Large intestine (tissue), 3 donors: Measurements from ENCODE around the gene PRKN. TPM values are rescaled to one million over a fixed set of nuclear protein-coding genes. Genes with fewer than 3 reads are reported as not detected.
"Not testable (repeated sequence)": the region's sequence is repeated elsewhere in the genome, so short reads cannot be mapped to it uniquely, and the experiment has no call there.

ENCODE experiments used
- DNase-seq, 2 donors: peaks; one replicate each; pipeline versions ENCODE4 v3.0.0 to v3.0.0-alpha.2; 2013
- H3K27ac ChIP-seq: one replicate; pipeline ENCODE4 v1.5.1; 2013; ENCODE audit warnings: low read length
- H3K27me3 ChIP-seq: 2 replicates; pipeline ENCODE4 v1.6.1; 2013; ENCODE audit warnings: low read length; ENCODE audit not compliant: control insufficient read depth, insufficient read depth
- H3K36me3 ChIP-seq: 2 replicates; pipeline ENCODE4 v1.6.1; 2013; ENCODE audit warnings: low read length; ENCODE audit not compliant: control insufficient read depth, insufficient read depth
- H3K4me1 ChIP-seq: one replicate; pipeline ENCODE4 v1.6.1; 2013; ENCODE audit warnings: low read length; ENCODE audit not compliant: control insufficient read depth, insufficient read depth
- H3K4me3 ChIP-seq: one replicate; pipeline ENCODE4 v1.5.1; 2013; ENCODE audit warnings: low read length
- H3K9me3 ChIP-seq: one replicate; pipeline ENCODE4 v1.6.1; 2013; ENCODE audit warnings: mild to moderate bottlenecking, low read depth, low read length, moderate library complexity; ENCODE audit not compliant: control insufficient read depth
- WGBS: methylation state at CpG from one replicate; pipeline ENCODE4 v1.1.5; 2013; ENCODE audit warnings: low lambda C conversion rate; ENCODE audit not compliant: insufficient coverage; 5-methylcytosine and 5-hydroxymethylcytosine counted together
- polyA plus RNA-seq: library from polyadenylated mRNA; unstranded; fragments of 120-200 nt; gene quantifications from one replicate; pipeline ENCODE4 v1.2.1, GENCODE V29; 2013

The PRKN gene
- polyA plus RNA-seq, 1 donor: 2.5 TPM

DNA sequence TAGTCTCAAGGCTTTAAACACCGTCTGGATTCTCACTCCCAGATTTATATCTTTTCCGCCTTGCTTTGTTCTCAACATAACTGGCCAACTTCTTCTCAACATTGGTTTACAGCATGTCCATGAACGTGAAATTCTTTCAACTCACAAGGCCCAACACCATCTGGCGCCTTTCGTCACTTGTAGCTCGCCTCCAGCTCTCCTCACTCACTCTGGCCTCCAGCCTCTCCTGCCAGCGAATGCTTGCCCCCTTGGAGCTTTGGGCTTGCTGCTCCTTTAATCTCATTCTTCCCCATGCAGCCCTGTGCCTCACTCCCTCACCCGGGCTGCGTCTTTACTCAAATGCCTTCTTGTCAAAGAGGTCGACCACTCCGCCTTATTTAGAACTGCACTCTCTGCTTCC, 324.5 kb downstream of the PRKN start:
- WGBS: 94% methylated on average over 7 of the region's 11 CpGs
- Histone ChIP-seq H3K9me3 (no peaks in the 10 kb centered on the region), H3K4me3 (no peak overlapping the region), H3K4me1 (no peaks in the 10 kb centered on the region), H3K36me3 (no peaks in the 10 kb centered on the region), H3K27me3 (no peaks in the 10 kb centered on the region), H3K27ac (no peak overlapping the region)
- no peak for DNase-seq

DNA sequence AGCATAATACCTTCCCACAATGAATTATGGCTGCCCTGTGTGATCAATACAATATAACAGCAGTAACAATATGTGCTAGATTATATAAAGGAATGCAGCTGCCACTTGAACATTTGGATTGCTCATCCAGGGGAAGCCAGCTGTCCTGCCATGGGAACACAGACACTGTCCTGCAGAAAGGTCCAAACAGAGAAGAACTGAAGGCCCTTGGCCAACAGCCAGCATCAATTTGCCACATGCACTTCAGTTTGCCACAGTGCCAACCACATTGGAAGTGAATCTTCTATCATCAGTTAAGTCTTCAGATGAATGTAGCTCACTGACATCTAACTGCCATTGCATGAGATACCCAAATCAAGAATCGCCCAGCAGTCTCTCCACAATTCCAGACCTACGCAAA, 332.4 kb downstream of the PRKN start:
- Histone ChIP-seq H3K27me3 (no peaks in the 10 kb centered on the region), H3K36me3 (no peaks in the 10 kb centered on the region), H3K9me3 (no peaks in the 10 kb centered on the region), H3K27ac (no peak overlapping the region), H3K4me3 (no peak overlapping the region), H3K4me1 (no peaks in the 10 kb centered on the region)
- no peak for DNase-seq
- WGBS: no CpG with 5 or more reads among the region's 2 CpGs

DNA sequence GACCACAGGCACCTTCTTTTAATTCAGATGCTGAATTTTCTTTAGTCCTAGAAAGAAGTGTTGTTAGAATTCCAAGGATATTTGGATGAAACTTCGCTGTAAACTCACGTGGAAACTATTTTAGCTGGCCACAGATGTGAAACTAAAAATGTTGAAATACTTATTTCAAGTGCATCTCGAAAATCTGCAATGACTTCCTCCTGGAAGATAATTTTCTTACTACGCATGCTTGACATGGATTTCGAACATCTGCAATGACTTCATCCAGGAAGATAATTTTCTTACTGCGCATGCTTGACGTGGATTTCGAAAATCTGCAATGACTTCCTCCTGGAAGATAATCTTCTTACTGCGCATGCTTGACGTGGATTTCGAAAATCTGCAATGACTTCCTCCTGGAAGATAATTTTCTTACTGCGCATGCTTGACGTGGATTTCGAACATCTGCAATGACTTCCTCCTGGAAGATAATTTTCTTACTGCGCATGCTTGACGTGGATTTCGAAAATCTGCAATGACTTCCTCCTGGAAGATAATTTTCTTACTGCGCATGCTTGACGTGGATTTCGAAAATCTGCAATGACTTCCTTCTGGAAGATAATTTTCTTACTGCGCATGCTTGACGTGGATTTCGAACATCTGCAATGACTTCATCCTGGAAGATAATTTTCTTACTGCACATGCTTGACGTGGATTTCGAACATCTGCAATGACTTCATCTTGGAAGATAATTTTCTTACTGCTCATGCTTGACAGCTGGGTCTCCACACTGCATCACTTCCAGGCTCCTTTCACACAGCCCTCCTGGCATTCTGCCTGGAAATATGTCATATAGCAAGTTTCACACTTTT, 336.4 kb downstream of the PRKN start:
- peak; percentile 9 to 18 for DNase-seq
- 90% methylated on average over 4 of the region's 25 CpGs for WGBS
- H3K4me1 ChIP-seq, H3K27me3 ChIP-seq, H3K4me3 ChIP-seq, H3K36me3 ChIP-seq, H3K27ac ChIP-seq, H3K9me3 ChIP-seq: not testable (repeated sequence)

- Histone ChIP-seq H3K4me1 (no peaks in the 10 kb centered on the region), H3K4me3 (no peak overlapping the region), H3K27me3 (no peaks in the 10 kb centered on the region), H3K9me3 (no peaks in the 10 kb centered on the region), H3K36me3 (no peaks in the 10 kb centered on the region), H3K27ac (no peak overlapping the region)
- DNase-seq: no peak
- WGBS: no CpG with 5 or more reads among the region's 3 CpGs
Measured at GRCh38 chr6:162389343-162390085, 338.1 kb downstream of the PRKN start.

- H3K27ac ChIP-seq: no peak overlapping the region
- H3K36me3 ChIP-seq: no peaks in the 10 kb centered on the region
- DNase-seq: no peak
- no peaks in the 10 kb centered on the region for H3K9me3 ChIP-seq
- no peaks in the 10 kb centered on the region for H3K27me3 ChIP-seq
- no peak overlapping the region for H3K4me3 ChIP-seq
- no peaks in the 10 kb centered on the region for H3K4me1 ChIP-seq
- no CpG with 5 or more reads among the region's 2 CpGs for WGBS
Measured at GRCh38 chr6:162388383-162388777, 339.2 kb downstream of the PRKN start.

GRCh38 chr6:162387718-162388382, 339.7 kb downstream of the PRKN start:
- no peak overlapping the region for H3K27ac ChIP-seq

GRCh38 chr6:162385980-162386379, 341.6 kb downstream of the PRKN start:
- no peak for DNase-seq
- H3K27ac ChIP-seq: no peak overlapping the region
- WGBS: 87% methylated on average over 4 of the region's 4 CpGs
- no peaks in the 10 kb centered on the region for H3K36me3 ChIP-seq
- no peaks in the 10 kb centered on the region for H3K4me1 ChIP-seq
- H3K27me3 ChIP-seq: no peaks in the 10 kb centered on the region
- no peak overlapping the region for H3K4me3 ChIP-seq
- no peaks in the 10 kb centered on the region for H3K9me3 ChIP-seq

More at GRCh38 chr6:162387718-162388382, 339.7 kb downstream of the PRKN start:
- no peak overlapping the region for H3K4me3 ChIP-seq
- H3K27me3 ChIP-seq: no peaks in the 10 kb centered on the region
- no peak for DNase-seq
- H3K4me1 ChIP-seq: no peaks in the 10 kb centered on the region
- H3K9me3 ChIP-seq: no peaks in the 10 kb centered on the region
- no peaks in the 10 kb centered on the region for H3K36me3 ChIP-seq
- WGBS: 100% methylated on average over 5 of the region's 15 CpGs

- no peaks in the 10 kb centered on the region for H3K27me3 ChIP-seq
- H3K4me1 ChIP-seq: no peaks in the 10 kb centered on the region
- 80% methylated on average over 1 of the region's 5 CpGs for WGBS
- no peak for DNase-seq
- H3K4me3 ChIP-seq: no peak overlapping the region
- H3K27ac ChIP-seq: no peak overlapping the region
- no peaks in the 10 kb centered on the region for H3K9me3 ChIP-seq
- H3K36me3 ChIP-seq: no peaks in the 10 kb centered on the region
Measured at GRCh38 chr6:162379757-162380409, 347.7 kb downstream of the PRKN start.

DNA sequence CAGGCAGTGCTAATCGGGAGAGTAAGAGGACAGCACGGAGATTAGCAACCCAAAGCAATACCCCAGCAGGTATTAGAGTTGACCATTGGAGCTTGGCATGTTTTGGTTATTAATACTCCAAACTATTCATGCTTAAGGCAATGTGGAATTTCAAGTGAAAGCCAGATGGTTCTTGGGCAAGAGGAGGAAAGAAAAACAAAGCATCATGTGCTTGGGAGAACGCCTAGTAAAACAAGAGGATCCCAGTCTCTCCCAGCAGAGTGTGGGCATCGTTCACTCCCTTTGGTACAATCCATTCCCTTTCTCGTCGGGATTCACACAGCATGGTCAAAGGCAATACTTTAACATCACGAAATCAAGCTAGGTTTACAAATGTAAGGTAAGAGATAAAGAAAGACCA, 349.8 kb downstream of the PRKN start:
- Histone ChIP-seq H3K27ac (no peak overlapping the region), H3K36me3 (no peaks in the 10 kb centered on the region), H3K9me3 (no peaks in the 10 kb centered on the region), H3K27me3 (no peaks in the 10 kb centered on the region), H3K4me3 (no peak overlapping the region), H3K4me1 (no peaks in the 10 kb centered on the region)
- DNase-seq: no peak
- WGBS: 90% methylated on average over 3 of the region's 7 CpGs

DNA sequence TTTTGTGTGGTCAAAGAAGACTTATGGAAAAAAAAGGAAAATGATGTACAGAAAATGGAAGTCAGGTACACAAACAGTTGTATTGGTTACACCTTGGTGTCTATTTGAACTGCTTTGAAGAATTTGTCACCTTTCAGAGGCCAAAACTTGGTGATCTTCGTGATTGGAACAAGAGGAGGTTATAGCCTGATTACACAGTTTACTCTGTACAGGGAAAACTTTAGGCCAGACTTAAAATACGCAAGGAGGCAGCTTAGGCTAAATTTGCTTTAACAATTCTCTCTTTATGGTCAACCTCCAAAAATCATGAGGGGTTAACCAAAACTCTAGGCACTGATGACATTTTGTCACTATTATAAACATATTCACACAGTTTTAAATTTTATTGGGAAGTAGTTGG, 353.7 kb downstream of the PRKN start:
- no peak overlapping the region for H3K27ac ChIP-seq
- no peak overlapping the region for H3K4me3 ChIP-seq
- no peaks in the 10 kb centered on the region for H3K4me1 ChIP-seq
- no CpG with 5 or more reads among the region's 2 CpGs for WGBS
- no peaks in the 10 kb centered on the region for H3K9me3 ChIP-seq
- H3K36me3 ChIP-seq: no peaks in the 10 kb centered on the region
- DNase-seq: no peak
- H3K27me3 ChIP-seq: no peaks in the 10 kb centered on the region
